Fibroblast of skin of scalp (primary cell): ENCODE measurements around the gene CCDC60.
A peak's percentile ranks its signal among the peaks of the same experiment; 100 is the strongest.

Experiments
- DNase-seq: peaks from one replicate; pipeline ENCODE4 v3.0.0-alpha.2; 2013

Gene CCDC60

DNA sequence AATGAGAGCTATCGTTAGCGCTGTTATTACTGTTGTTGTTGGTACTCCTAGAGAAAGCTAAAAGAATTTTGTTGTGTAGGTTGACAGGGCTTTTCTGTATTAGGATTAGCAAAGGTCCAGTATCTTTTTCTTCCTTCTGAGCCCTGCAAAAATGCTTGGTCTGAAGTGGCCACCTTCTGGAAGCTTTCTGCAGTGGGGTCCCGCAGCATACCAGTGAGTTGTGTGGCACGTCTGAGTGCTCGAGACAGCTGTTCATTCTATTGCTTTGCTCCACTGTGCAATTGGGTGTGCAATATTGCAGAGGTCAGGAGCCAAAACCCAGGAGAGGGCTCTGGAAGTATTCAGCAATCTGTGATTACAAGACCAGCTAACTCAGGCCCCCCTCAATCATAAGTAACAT lies 57.1 kb downstream of the CCDC60 start:
- no peak for DNase-seq

- no peak for DNase-seq
Observed at GRCh38 chr12:119393677-119394076, 59.1 kb downstream of the CCDC60 start.

- DNase-seq, result no peak
Observed at GRCh38 chr12:119397540-119397939, 63.0 kb downstream of the CCDC60 start.

DNA sequence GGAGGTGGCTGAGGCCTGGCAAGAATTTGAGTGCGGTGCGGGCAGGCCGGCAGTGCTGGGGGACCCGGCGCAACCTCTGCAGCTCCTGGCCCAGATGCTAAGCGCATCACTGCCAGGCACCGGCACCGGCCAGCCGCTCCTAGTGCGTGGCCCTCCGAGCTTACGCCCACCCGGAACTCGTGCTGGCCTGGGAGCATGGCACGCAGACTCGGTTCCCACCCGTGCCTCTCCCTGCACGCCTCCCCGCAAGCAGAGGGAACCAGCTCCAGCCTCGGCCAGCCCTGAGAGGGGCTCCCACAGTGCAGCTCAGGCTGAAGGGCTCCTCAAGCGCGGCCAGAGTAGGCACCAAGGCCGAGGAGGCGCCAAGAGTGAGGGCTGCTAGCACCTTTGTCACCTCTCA lies 63.7 kb downstream of the CCDC60 start:
- no peak for DNase-seq

DNA sequence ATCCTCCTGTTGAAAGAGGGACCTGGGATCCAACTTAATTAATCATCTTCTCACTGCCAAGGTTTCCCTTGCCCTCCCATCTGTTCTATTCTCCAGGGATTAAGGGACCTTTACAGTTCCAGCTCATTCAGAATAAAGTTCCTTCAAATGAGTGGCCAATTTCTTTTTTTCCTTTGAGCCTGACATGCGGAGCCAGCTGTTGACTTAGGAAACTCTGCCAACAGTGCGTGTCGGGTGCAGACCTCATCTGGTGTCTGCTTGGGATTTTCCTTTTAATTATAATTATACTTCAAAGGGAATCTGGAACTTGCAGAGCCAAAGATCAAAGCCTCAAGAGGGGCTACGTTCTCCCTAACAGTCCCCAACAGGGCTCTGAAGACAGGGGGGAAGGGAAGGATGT lies 64.8 kb downstream of the CCDC60 start:
- no peak for DNase-seq

- DNase-seq, result no peak
Observed at GRCh38 chr12:119406308-119406707, 71.8 kb downstream of the CCDC60 start.

- no peak for DNase-seq
Observed at GRCh38 chr12:119406811-119407210, 72.3 kb downstream of the CCDC60 start.

DNA sequence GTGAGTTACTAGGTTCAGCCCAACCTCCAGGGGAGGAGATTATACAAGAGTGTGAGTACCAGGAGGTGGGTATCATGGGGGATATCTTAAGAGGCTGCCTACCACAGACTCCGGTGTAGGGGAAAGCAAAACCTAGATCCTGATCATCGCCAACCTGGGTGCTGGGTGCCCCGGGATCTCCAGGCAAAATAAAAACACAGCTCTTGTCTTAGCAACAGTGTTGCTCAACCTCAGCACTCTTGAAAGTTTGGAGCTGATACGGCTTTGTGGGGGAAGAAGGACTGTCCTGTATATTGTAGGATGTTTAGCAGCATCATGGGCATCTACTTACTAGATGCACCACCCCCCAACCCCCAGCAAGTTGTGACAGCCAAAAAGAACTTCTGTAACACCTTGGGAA lies 74.5 kb downstream of the CCDC60 start:
- DNase-seq, result no peak

GRCh38 chr12:119410396-119410795 lies 75.9 kb downstream of the CCDC60 start:
- no peak for DNase-seq

- no peak for DNase-seq
Observed at GRCh38 chr12:119412306-119412705, 77.8 kb downstream of the CCDC60 start.

- DNase-seq, result peak; percentile 42
Observed at GRCh38 chr12:119412811-119413794, 78.6 kb downstream of the CCDC60 start.

- no peak for DNase-seq
Observed at GRCh38 chr12:119415714-119416113, 81.2 kb downstream of the CCDC60 start.

DNA sequence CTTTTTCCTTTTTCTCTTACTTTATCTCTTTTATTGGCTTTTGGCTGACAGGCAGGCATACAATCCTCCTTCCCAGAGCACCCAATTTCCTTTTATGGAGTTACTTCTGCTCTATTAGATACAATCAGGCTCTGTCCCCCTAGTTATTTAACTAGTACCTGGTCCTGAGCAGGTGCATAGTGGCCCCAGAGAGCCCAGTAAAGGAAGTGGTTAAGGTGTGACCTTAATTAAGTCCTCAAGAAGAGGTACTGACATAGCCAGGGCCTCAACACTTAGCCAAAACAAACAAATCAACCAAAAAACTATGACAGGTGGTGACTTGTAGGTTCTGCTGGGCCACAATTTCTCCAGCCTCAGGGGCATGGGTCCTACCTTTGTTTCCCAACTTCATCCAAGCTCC lies 82.9 kb downstream of the CCDC60 start:
- no peak for DNase-seq

- no peak for DNase-seq
Observed at GRCh38 chr12:119419381-119419780, 84.9 kb downstream of the CCDC60 start.

DNA sequence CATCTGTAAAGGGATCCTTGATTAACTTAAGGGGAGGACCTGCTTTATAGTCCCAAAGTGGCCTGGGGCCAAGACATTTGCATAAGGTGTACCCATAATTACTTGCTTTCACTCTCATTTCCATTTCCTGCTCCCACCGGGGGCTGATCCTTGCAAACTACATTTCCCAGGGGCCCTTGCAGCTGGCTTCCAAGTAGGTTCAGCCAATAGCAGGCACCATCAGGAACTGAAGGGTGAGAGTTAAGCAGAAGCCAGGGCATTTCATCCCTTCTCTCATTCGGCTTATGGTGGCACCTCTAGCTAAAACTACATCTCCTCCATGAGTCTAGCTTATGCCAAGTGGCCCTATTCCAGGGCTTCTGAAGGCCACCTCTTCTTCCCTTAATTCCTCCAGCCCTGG lies 88.8 kb downstream of the CCDC60 start:
- DNase-seq, result no peak

- no peak for DNase-seq
Observed at GRCh38 chr12:119425623-119426022, 91.1 kb downstream of the CCDC60 start.

- no peak for DNase-seq
Observed at GRCh38 chr12:119431151-119431550, 96.6 kb downstream of the CCDC60 start.

DNA sequence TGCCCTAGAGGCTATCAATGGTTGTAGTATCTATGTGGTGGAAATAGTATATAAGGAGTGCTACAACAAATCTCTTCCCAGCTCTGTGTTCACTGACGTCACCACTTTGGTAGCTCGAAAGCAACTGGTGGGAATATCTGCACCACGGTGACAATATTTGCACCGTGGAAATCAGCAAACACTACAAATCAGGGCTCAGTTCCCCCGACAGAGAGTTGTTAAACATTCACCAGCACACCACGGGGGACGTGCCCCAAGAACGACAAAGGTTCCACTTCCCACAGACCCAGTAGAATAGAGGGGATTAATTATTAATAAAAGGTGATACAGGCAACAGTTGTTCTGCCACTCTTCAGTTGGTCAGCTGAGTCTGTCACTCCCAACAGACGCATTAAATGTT lies 98.4 kb downstream of the CCDC60 start:
- no peak for DNase-seq

DNA sequence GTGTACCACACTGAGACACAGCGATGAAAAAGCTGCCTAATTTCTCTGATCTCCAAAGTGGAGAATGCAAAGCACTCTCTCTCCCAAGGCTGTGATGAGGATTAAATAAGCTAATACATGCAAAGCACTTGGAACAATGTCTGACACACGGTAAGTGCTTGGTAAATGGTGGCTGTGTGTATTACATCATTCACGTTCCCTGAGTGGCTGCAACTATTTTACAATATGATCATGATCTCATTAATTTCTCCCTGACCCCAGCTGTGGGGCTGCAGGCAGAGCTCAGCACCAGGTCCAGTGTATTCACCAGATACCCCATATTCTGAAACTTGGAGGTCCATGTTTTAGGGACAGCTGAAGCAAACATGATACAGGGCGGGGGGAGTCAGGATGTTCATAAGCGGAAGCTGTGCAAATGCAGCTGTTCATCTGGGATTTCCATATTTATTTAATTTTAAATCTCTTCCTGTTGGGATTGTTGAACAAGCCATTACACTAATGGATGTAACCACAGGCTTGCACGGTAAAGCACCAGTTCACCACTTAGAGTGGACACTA lies 106.4 kb downstream of the CCDC60 start:
- no peak for DNase-seq

DNA sequence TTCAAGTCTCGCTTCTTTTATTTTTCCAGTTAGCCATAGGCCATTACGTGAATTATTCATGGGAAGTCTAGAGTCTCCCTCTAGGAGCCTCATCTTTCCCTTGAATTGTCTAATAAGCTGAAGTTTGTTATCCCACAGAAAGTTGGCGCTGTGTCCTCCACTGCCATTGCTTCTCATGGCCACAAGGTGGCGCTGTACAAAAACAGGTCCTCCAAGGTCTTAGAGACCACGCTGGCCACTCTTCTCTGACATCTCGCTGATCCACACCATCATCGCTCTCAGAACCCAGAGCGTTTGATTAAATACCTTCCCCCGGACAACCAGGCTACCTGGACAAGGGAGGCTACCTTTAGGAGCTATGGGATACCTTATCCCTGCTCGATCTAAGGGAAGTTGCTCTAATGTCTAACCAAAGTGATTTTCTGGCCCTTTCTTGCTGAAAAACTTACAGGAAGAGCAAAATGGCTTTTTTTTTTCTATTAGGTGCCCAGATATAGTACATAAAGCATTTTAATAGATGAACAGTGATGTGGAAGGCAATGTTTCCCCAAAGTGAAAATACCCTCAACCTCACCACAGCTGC lies 110.0 kb downstream of the CCDC60 start:
- peak; percentile 15 for DNase-seq

GRCh38 chr12:119446459-119446858 lies 111.9 kb downstream of the CCDC60 start:
- DNase-seq, result no peak

DNA sequence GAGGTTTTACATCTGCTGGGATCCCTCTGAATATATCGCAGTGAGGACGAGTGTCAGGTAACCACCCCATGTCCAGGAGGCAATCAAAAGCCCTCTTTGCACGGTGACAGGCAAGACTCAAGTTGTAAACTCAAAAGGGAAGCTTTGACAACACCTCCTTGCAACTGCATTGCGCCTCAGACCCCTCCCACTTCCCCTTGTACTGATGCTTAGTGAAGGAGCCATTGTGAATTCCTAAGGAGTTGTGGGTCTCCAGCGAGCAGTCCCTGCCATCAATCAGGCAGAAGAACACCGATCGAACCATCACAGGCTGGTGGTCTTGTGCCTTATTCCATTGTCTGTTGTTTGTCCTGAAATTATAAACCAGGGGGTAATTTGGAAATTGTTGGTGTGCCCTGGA lies 112.6 kb downstream of the CCDC60 start:
- DNase-seq, result no peak

GRCh38 chr12:119447618-119448017 lies 113.1 kb downstream of the CCDC60 start:
- no peak for DNase-seq

DNA sequence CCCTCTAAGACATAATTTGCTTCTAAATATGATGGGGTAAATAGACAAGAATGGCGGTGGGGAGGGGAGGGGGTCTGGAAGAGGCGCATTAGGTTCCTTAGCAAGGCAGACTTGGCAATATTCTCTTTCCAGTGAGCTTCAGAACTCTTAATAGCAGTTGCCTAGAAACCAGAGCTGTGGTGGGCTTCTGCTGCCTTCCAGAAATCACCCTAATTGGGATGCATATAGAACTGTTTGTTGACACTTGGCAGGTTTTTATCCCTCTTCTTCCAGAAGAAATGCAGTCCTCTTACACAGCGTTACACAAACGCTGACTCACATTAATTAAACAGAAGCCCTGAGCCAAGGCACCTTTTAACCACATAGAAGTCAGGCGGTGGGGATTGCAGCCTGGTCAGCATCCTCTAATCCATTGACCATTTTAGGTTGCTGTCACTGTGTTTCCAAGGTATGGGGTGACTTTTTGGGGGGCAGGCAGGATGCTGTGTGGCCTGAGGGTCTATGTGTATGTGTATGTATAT lies 114.1 kb downstream of the CCDC60 start:
- no peak for DNase-seq
